Aortic smooth muscle cell (primary cell): Measurements from ENCODE around the gene COL12A1. TPM values are rescaled to one million over a fixed set of nuclear protein-coding genes. Genes with fewer than 3 reads are reported as not detected.

Experiments used
- total RNA-seq: library from RNA; depleted of rRNA; stranded (reverse); fragments of >200 nt; gene quantifications from 2 replicates; pipeline ENCODE4 v1.2.3, GENCODE V29; 2014

Gene COL12A1
- 328 and 349 TPM in 2 replicates for total RNA-seq

DNA sequence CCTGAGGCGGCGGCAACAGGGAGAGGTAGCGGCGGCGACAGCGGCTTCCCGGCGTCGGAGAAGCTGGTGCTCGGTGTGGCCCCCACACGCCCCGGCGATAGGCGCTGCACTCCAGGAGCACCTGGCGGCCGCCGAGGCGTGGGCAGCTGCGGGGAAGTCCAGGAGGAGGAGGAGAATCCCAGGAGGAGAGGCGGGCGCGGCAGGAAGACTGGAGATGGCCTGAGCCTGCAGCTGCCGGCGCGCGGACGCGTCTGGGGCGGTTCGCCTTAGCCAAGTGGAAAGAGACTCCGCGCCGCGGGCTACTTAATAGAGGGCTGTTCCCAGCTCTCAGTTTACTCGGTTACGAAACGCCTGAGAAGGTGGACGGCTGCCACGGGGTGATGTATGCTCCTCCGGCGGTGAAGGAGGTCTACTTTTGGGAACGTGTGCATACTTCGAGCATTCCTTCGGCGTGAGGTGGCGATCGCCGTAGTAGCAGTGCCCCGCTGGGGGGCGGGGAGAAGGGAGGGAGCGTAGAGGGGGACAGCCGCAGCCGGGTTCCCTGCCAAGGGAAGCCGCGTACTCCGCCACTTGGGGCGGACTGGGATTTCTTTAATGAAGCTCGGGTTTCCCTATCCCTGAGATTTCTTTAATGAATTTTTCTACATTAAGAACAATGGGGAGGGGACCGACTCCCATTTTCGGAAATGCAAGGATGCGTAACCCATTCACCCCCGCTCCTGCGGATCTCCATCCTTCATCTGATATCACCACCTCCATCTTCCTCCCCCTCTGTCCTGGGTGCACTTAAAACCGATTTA is at the start of gene COL12A1:
TSS of gene COL12A1 (minus strand) at position 278 of the 800 bp plus-strand sequence. CDS start 3,261 bp downstream, outside the sequence.

DNA sequence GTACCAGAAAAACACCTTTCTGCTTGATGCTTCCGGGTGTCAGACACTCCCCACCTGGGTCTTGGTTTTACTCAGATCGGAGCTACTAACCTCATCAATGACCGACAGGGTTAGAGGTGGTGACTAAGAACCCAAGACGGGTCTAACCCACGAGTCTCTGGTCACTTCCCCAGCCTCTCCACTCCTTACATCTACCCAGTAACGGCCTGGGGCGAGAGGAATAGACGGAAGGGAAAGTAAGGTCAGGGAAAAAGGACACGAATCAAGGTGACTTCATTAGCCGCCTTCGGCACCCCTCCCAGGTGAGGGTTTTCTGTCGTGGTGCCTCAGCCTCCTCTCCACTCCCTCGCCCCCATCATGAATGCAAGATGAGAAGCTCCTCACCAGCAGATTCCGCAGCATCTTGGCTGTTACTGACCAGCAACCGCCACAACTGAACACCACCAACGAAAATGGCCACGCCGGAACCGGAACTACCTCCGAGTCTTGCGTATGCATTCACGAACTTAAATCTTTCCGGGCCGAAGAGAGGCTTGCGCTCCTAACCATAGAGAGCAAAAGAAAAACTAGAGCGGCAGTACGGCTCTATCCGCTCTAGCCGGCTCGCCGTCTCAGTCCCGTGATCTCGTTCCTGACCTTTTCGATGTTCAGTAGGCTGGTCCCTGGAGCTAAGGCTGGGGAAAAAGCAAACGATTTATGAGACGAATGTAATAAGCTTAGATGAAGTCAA is 37.6 kb upstream of the COL12A1 start, which contains the start of gene COX7A2:
TSS of gene COX7A2 (minus strand) at position 469 of the 730 bp plus-strand sequence. CDS start at position 402, 67 bp downstream.

Other genes with a start within 250 kb of the COL12A1 start
- gene COX7A2, start 37.7 kb upstream of the COL12A1 start, total RNA-seq, result 122 and 170 TPM in 2 replicates
- 169 and 178 TPM in 2 replicates for gene TMEM30A, start 78.7 kb upstream of the COL12A1 start, total RNA-seq